Duodenal mucosa (tissue), 2 donors: ENCODE measurements around the gene EML6.

Source experiments
- H3K27ac ChIP-seq: one replicate; pipeline ENCODE4 v1.7.0; 2013; ENCODE audit warnings: low read depth, low read length
- H3K27me3 ChIP-seq, 2 donors: one replicate each; pipeline ENCODE4 v1.7.0; 2013; ENCODE audit warnings: low read length in 2 of 2, control low read depth in 1 of 2; ENCODE audit not compliant: insufficient read depth in 2 of 2, control insufficient read depth in 1 of 2
- H3K36me3 ChIP-seq, 2 donors: one replicate each; pipeline ENCODE4 v1.7.0; 2013; ENCODE audit warnings: low read length in 2 of 2, control low read depth in 1 of 2; ENCODE audit not compliant: insufficient read depth in 2 of 2, control insufficient read depth in 1 of 2
- H3K4me1 ChIP-seq, 2 donors: one replicate each; pipeline ENCODE4 v1.7.0; 2013; ENCODE audit warnings: low read length in 2 of 2, control low read depth in 1 of 2; ENCODE audit not compliant: insufficient read depth in 2 of 2, control insufficient read depth in 1 of 2
- H3K4me3 ChIP-seq, 2 donors: one replicate each; pipeline ENCODE4 v1.7.0; 2013; ENCODE audit warnings: low read length in 2 of 2, low read depth in 1 of 2
- H3K9ac ChIP-seq, 2 donors: one replicate each; pipeline ENCODE4 v1.7.0; 2013; ENCODE audit warnings: low read length in 2 of 2, low read depth in 1 of 2
- H3K9me3 ChIP-seq, 2 donors: one replicate each; pipeline ENCODE4 v1.7.0; 2013; ENCODE audit warnings: low read length in 2 of 2, control low read depth in 1 of 2; ENCODE audit not compliant: control insufficient read depth in 1 of 2

The EML6 gene

GRCh38 chr2:54787755-54788366 lies 64.4 kb downstream of the EML6 start:
- H3K36me3 ChIP-seq, result no peaks in the 10 kb centered on the region
- no peaks in the 10 kb centered on the region for H3K4me1 ChIP-seq
- H3K27ac ChIP-seq, result no peak overlapping the region
- no peak overlapping the region for H3K9ac ChIP-seq
- H3K4me3 ChIP-seq, result no peak overlapping the region
- H3K27me3 ChIP-seq, result no peaks in the 10 kb centered on the region
- H3K9me3 ChIP-seq, result no peaks in the 10 kb centered on the region

- Histone ChIP-seq H3K4me3 (no peak overlapping the region), H3K9me3 (no peaks in the 10 kb centered on the region), H3K27me3 (peaks cover 0 to 3% of the 10 kb centered on the region in 2 donors), H3K36me3 (no peaks in the 10 kb centered on the region), H3K9ac (no peak overlapping the region), H3K27ac (no peak overlapping the region), H3K4me1 (no peaks in the 10 kb centered on the region)
These were observed 66.4 kb downstream of the EML6 start for GRCh38 chr2:54789878-54790277.

GRCh38 chr2:54791831-54792230 lies 68.4 kb downstream of the EML6 start:
- Histone ChIP-seq H3K4me3 (no peak overlapping the region), H3K36me3 (no peaks in the 10 kb centered on the region), H3K27ac (no peak overlapping the region), H3K27me3 (peaks cover 0 to 3% of the 10 kb centered on the region in 2 donors), H3K4me1 (no peaks in the 10 kb centered on the region), H3K9me3 (no peaks in the 10 kb centered on the region), H3K9ac (no peak overlapping the region)

- Histone ChIP-seq H3K27ac (no peak overlapping the region), H3K4me1 (no peaks in the 10 kb centered on the region), H3K4me3 (no peak overlapping the region), H3K36me3 (no peaks in the 10 kb centered on the region), H3K27me3 (peaks cover 0 to 3% of the 10 kb centered on the region in 2 donors), H3K9ac (no peak overlapping the region), H3K9me3 (no peaks in the 10 kb centered on the region)
These were observed 73.8 kb downstream of the EML6 start for GRCh38 chr2:54797307-54797706.

DNA sequence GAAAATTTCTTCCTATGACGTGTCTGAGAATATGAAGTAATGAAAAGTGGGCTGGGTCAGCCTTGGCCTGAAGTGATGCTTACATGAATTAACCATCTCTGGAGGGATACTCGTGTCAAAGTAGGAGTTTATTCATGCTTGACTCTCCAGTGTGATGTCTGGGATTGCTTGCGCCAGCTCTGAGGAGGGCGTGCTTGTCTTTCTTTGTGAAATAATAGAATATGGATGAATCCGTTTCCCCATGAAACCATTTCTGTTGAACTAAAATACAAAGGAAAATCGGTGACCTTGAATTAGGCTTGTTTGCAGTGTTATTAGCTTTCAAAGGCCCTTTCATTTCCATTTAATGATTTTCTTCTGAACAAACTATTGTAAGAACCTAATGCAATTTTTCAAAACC lies 77.9 kb downstream of the EML6 start:
- no peaks in the 10 kb centered on the region for H3K27me3 ChIP-seq
- H3K36me3 ChIP-seq, result no peaks in the 10 kb centered on the region
- H3K4me3 ChIP-seq, result no peak overlapping the region
- H3K4me1 ChIP-seq, result no peaks in the 10 kb centered on the region
- no peaks in the 10 kb centered on the region for H3K9me3 ChIP-seq
- no peak overlapping the region for H3K9ac ChIP-seq
- H3K27ac ChIP-seq, result no peak overlapping the region

GRCh38 chr2:54803783-54804751 lies 80.6 kb downstream of the EML6 start:
- Histone ChIP-seq H3K27ac (no peak overlapping the region), H3K27me3 (no peaks in the 10 kb centered on the region), H3K4me1 (no peaks in the 10 kb centered on the region), H3K9me3 (no peaks in the 10 kb centered on the region), H3K36me3 (no peaks in the 10 kb centered on the region), H3K9ac (no peak overlapping the region), H3K4me3 (no peak overlapping the region)

GRCh38 chr2:54805255-54805654 lies 81.8 kb downstream of the EML6 start:
- no peak overlapping the region for H3K4me3 ChIP-seq
- H3K4me1 ChIP-seq, result no peaks in the 10 kb centered on the region
- H3K27me3 ChIP-seq, result no peaks in the 10 kb centered on the region
- no peak overlapping the region for H3K9ac ChIP-seq
- no peaks in the 10 kb centered on the region for H3K9me3 ChIP-seq
- no peaks in the 10 kb centered on the region for H3K36me3 ChIP-seq
- H3K27ac ChIP-seq, result no peak overlapping the region

- Histone ChIP-seq H3K36me3 (no peaks in the 10 kb centered on the region), H3K27ac (no peak overlapping the region), H3K27me3 (no peaks in the 10 kb centered on the region), H3K9ac (no peak overlapping the region), H3K4me3 (no peak overlapping the region), H3K9me3 (no peaks in the 10 kb centered on the region), H3K4me1 (no peaks in the 10 kb centered on the region)
These were observed 83.5 kb downstream of the EML6 start for GRCh38 chr2:54806975-54807374.

DNA sequence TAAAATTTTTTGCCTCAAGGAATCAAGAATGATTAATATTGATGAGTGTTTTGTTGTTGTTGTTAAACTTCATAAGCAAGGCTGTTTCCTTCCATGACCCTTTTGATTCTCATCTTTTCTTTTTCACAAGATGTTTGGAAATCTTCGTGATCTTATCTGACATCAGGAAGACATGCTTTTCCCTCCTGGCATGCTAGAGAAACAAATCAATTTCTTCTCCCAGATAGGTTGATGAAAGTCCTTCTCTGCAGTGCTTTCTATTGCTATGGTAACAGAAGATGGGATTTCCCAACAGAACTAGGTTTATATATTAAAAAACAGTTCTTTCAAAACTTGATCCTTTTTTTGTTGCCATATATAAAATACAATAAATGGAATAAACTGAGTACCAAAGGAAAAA lies 85.2 kb downstream of the EML6 start:
- Histone ChIP-seq H3K4me3 (no peak overlapping the region), H3K36me3 (no peaks in the 10 kb centered on the region), H3K27me3 (no peaks in the 10 kb centered on the region), H3K27ac (no peak overlapping the region), H3K9me3 (no peaks in the 10 kb centered on the region), H3K9ac (no peak overlapping the region), H3K4me1 (no peaks in the 10 kb centered on the region)

DNA sequence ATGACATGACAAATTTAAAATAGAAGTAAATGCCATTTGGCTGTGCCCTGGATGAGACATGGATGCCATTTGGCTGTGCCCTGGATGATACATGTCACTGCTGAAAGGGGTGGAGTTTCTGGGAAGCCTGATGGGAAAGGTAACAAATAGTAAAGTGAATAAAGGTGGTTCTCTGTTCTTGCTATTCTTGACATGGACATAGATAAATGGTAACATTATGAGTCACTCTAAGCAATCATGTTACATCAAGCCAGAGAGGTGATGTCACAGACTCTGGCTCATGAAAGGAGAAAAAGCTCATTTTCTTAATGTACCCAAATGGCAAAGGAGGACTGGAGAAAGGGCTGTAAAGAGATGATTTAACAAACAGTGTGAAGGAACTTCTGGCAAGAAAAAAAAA lies 86.4 kb downstream of the EML6 start:
- no peak overlapping the region for H3K4me3 ChIP-seq
- no peaks in the 10 kb centered on the region for H3K27me3 ChIP-seq
- no peaks in the 10 kb centered on the region for H3K36me3 ChIP-seq
- no peak overlapping the region for H3K27ac ChIP-seq
- no peaks in the 10 kb centered on the region for H3K9me3 ChIP-seq
- no peaks in the 10 kb centered on the region for H3K4me1 ChIP-seq
- no peak overlapping the region for H3K9ac ChIP-seq
